Measurements from ENCODE around the gene BMP7.

The BMP7 gene

DNA sequence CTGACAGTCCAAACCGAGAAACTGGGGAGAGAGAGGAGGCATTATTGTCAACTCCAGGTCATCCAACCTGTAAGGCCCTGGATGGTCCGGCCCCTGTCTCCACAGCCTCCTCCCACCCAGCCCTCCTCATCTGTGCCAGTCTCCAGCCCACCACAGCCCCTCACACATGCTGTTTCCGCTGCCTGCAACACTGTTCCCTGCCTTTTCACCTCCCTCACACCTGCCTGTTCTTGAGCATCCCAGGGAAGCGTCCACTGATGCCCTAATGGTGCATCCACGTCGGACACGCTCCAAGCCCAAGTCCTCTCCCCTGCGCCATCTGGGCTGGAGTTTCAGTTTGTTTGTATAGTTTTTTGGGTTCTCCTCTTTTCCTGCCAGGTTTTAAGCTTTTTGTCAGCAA is 52.0 kb downstream of the BMP7 start:
- DNase-seq (ENCODE audit: insufficient read length, low spot score), result no peak
- TF ChIP-seq, protein P1, sequence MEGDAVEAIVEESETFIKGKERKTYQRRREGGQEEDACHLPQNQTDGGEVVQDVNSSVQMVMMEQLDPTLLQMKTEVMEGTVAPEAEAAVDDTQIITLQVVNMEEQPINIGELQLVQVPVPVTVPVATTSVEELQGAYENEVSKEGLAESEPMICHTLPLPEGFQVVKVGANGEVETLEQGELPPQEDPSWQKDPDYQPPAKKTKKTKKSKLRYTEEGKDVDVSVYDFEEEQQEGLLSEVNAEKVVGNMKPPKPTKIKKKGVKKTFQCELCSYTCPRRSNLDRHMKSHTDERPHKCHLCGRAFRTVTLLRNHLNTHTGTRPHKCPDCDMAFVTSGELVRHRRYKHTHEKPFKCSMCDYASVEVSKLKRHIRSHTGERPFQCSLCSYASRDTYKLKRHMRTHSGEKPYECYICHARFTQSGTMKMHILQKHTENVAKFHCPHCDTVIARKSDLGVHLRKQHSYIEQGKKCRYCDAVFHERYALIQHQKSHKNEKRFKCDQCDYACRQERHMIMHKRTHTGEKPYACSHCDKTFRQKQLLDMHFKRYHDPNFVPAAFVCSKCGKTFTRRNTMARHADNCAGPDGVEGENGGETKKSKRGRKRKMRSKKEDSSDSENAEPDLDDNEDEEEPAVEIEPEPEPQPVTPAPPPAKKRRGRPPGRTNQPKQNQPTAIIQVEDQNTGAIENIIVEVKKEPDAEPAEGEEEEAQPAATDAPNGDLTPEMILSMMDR (IDR thresholded peaks at IDR 0.05; ENCODE audit: insufficient read depth, missing control alignments), result no peak
- FAIRE-seq, result no peak

DNA sequence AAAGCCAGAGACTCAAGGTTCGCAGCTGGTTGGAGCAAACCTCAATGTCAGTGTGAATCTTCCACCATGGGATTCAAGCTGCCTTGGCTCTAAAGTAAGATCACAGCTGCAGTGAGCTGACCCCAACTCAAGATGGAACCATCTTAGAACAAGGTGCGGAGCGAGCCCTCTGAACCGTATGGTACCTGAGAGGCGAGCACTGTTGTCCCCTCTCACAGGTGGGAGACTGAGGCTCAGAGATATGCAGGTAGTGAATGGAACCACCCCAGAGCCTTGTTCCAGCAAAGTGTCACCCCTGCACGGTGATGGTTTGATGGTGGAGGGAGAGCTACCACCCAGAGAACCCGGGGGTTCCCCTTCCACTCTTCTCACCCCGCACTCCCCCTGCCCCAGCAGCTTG is 52.5 kb downstream of the BMP7 start:
- TF ChIP-seq, protein P1 (IDR thresholded peaks at IDR 0.05; ENCODE audit: insufficient read depth, missing control alignments), result no peak
- FAIRE-seq (no peak), DNase-seq (ENCODE audit: insufficient read length, low spot score) (no peak)

DNA sequence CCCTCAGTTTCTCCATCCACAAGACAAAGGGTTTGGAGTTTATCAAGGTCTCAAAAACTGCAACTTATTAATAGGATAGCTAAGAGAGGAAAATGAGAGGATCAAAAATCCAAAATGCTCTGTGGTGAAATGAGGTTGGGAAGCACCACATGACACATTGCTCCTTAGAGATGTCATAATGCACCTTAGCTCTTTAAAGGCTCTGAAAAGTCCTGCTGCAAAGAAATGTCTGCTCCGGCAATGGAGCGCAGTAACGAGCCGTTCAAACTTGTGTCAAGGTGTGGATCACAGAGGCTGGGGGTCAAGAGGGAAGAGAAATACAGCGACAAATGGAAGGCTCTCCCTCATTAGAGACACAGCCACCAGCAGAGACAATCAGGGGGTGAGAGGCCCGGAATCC is 53.1 kb downstream of the BMP7 start:
- DNase-seq (ENCODE audit: insufficient read length, low spot score) (no peak), FAIRE-seq (no peak)
- TF ChIP-seq, protein P1 (IDR thresholded peaks at IDR 0.05; ENCODE audit: insufficient read depth, missing control alignments), result no peak

DNA sequence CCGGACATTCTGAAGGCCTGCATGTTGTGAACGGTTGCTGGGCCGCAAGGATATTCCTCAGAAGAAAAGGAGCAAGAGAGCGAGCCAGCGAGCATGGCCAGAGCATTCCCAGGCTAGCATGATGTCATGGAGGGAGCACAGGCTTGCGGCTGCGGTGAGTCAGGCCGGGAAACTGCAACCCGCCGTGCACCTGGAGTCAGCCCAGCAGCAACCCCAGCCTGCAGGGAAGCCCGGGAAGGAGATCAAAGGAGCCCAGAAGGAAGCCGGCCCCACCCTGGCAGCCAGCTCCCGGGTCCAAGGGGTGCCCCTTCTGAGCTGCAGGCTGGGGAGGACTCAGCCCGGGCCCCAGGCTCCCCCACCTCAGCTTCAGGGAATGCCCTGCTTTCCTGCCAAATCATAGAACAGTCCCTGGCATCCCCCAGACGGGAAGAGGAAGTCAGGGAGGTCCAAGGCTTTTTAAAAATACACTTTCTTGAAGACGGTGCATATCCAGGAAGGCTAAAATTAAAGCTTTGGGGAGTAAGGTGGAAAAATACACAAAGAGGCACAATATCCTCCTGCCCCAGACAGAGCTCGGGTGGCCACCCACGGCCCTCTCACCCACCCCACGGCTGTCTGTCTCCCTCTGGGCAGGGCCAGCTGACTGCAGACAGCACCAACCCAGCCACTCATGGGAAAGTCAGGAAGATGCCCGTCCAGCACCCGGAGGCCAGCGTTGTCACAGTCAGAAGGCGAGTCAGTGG is 53.7 kb downstream of the BMP7 start:
- no peak for DNase-seq (ENCODE audit: insufficient read length, low spot score)
- TF ChIP-seq, protein P1 (IDR thresholded peaks at IDR 0.05; ENCODE audit: insufficient read depth, missing control alignments), result no peak
- no peak for FAIRE-seq

DNA sequence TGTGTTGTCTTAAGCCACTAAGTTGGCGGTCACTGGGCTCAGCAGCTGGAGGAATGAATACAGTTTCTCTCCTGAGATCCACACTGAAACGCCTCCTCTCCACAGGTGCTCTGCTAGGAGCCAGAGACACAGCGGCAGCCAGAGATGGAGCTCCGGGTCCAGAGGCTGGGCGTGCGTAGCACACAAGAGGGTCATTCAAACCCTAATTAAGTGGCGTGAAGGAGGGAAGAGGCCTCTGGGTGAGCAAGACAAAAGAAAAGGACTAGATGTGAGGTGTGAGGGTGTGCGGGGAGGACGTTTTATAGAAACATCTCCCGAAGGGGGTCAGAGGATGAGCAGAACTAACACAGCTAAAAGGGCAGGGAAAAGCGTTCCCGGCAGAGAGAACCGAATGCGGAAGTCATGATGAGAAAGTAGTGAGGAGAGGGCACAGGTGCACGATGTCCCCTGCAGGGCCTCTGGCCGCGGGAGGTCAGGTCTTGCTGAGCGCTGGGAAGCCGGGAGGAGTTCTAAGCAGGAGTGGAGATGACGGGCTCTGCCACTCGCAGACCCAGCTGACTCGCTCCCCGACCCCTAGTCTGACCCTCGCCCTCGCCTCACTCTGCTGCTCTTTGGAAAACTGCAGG is 54.4 kb downstream of the BMP7 start:
- no peak for FAIRE-seq
- DNase-seq (ENCODE audit: insufficient read length, low spot score), result no peak
- TF ChIP-seq, protein P1 (IDR thresholded peaks at IDR 0.05; ENCODE audit: insufficient read depth, missing control alignments), result no peak

DNA sequence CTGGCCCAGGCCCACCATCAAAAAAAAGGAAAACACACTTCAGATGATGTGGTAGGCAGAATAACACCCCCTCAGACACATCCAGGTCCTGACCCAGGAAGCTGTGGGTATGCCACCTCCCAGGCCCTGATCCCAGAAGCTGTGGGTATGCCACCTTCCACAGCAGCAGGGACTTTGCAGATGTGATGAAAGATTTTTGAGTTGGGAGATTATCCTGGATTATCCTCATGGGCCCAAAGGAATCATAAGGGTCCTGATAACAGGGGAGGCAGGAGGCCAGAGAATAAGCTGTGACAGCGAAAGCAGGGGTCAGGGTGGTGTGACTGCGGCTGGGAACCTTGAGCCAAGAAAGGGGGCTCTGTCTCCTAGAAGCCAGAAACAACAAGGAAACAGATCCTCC is 55.0 kb downstream of the BMP7 start:
- FAIRE-seq (no peak), DNase-seq (ENCODE audit: insufficient read length, low spot score) (peak; percentile 87)
- TF ChIP-seq, protein P1 (IDR thresholded peaks at IDR 0.05; ENCODE audit: insufficient read depth, missing control alignments), result no peak

DNA sequence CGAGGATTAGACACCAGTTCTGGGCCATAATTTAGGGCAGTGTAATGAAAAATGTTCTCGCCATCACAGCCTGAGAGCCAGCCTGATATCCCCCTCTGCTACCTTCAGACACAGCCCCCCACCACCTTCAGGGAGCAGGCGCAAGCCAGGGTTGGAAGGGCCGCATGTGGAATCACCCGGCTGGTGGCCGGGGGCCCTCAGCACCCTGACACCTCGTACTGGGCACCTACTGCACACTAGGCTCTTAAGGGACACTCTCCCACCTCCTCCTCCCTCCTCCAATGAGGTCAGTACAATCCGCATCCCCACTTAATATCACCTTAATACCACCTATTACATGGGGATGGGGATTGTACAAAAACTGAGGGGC is 55.5 kb downstream of the BMP7 start:
- DNase-seq (ENCODE audit: insufficient read length, low spot score) (no peak), FAIRE-seq (no peak)
- TF ChIP-seq, protein P1 (IDR thresholded peaks at IDR 0.05; ENCODE audit: insufficient read depth, missing control alignments), result no peak

All from D721Med (cell line).